H7 (cell line): ENCODE measurements around the gene SIGLEC7. TPM values are rescaled to one million over a fixed set of nuclear protein-coding genes. Genes with fewer than 3 reads are reported as not detected.

Experiments used
- total RNA-seq: library from RNA; depleted of rRNA; stranded (reverse); fragments of >200 nt; shearing (Covaris generic); gene quantifications from 2 replicates; pipeline ENCODE4 v1.2.3, GENCODE V29; 2014; rRNA removed

The SIGLEC7 gene
- total RNA-seq, 1 experiment from 2014 or later: not detected

Other genes starting within 250 kb of the SIGLEC7 start
- not detected in 2 replicates for gene KLK4, start 230.9 kb upstream of the SIGLEC7 start, total RNA-seq
- gene KLK5, start 189.3 kb upstream of the SIGLEC7 start, total RNA-seq: 1.7 TPM in 1 of 2 replicates, not detected in the other
- gene KLK6, start 172.7 kb upstream of the SIGLEC7 start, total RNA-seq: 0.38 and 0.74 TPM in 2 replicates
- 0.24 and 1.1 TPM in 2 replicates for gene KLK7, start 158.4 kb upstream of the SIGLEC7 start, total RNA-seq
- 6.4 and 11.0 TPM in 2 replicates for gene KLK8, start 140.7 kb upstream of the SIGLEC7 start, total RNA-seq
- gene KLK10, start 122.6 kb upstream of the SIGLEC7 start, total RNA-seq: 0.14 and 2.4 TPM in 2 replicates
- gene KLK11, start 115.7 kb upstream of the SIGLEC7 start, total RNA-seq: not detected in 2 replicates
- not detected in 2 replicates for gene KLK12, start 107.3 kb upstream of the SIGLEC7 start, total RNA-seq
- 2.0 and 3.0 TPM in 2 replicates for gene KLK13, start 77.2 kb upstream of the SIGLEC7 start, total RNA-seq
- gene KLK14, start 59.4 kb upstream of the SIGLEC7 start, total RNA-seq: not detected in 2 replicates
- gene CTU1, start 33.9 kb upstream of the SIGLEC7 start, total RNA-seq: 12.9 and 15.3 TPM in 2 replicates
- not detected in 2 replicates for gene SIGLEC9, start 17.4 kb upstream of the SIGLEC7 start, total RNA-seq
- 0.04 and 0.28 TPM in 2 replicates for gene CD33, start 82.8 kb downstream of the SIGLEC7 start, total RNA-seq
- not detected in 2 replicates for gene SIGLECL1, start 108.8 kb downstream of the SIGLEC7 start, total RNA-seq
- gene IGLON5, start 169.3 kb downstream of the SIGLEC7 start, total RNA-seq: 18.2 and 24.5 TPM in 2 replicates
- 9.6 and 13.2 TPM in 2 replicates for gene VSIG10L, start 199.8 kb downstream of the SIGLEC7 start, total RNA-seq
- gene ETFB, start 224.1 kb downstream of the SIGLEC7 start, total RNA-seq: 106 and 125 TPM in 2 replicates
- 0.89 and 1.2 TPM in 2 replicates for gene CLDND2, start 226.7 kb downstream of the SIGLEC7 start, total RNA-seq
- not detected in 2 replicates for gene NKG7, start 230.4 kb downstream of the SIGLEC7 start, total RNA-seq
- not detected in 2 replicates for gene LIM2, start 245.7 kb downstream of the SIGLEC7 start, total RNA-seq
- gene C19orf84, start 248.3 kb downstream of the SIGLEC7 start, total RNA-seq: 3.2 and 5.4 TPM in 2 replicates